Measurements from ENCODE around the gene GPRC5B.

The GPRC5B gene

GRCh38 chr16:19809121-19809635, 75.5 kb downstream of the GPRC5B start:
- no peak for DNase-seq

DNA sequence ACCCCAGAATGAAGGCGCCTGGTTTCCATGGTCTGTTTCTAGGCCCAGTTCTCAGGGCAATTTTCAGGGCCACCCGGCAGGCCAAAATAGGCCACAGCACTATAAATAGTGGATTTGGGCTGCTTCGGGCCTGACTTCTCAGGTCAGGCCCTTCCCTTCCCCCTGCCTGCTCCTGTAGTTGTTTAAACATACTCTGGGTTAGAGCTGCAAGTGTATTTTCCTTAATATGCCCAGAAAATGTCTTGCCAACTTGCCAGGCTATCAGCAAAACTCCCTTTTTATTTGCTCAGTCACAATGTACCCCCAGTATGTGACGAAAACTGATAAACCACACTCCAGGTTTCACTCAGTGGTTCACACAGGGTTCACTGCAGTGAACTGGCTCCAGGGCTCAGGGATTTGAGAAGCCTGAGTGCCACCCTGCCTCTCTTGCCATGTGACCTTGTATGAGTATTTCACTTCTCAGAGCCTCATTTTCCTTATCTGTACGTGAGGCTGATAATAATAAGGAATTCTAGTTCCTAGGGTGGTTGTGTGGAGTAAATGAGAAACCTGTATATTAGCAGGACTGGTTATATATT, 76.5 kb downstream of the GPRC5B start:
- no peak for DNase-seq

Data from stimulated activated naive CD4-positive, alpha-beta T cell treated with Interleukin-2 at 50 U/mL for 16 hours (primary cell).